ENCODE results near the gene TBL1Y.
"Not testable (repeated sequence)": the region's sequence is repeated elsewhere in the genome, so short reads cannot be mapped to it uniquely, and the experiment has no call there.

Gene TBL1Y

DNA sequence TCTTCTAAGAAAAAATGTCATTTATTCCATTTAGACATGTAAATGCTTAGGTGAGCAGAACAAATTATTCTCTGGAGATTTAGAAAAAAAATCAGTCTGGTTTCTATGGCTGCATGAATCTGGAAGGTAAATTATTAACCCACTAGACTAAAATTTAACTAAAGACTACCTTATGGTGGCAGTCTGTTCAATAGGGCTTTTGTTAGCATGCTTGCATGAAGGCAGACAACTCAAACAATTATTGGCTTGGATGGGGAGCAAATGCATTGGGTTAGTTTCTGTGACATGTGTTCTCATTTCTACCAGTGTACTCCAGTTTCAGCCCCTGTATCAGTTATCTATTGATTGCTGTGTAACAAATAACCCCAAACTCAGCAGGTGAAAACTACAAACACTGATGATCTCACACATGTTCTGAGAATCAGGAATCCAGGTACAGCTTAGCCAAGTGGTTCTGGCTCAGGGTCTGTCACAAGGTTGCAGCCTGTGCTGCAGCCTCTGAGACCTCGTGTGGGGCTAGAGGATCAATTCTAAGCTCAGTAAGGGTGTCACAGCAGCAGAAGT is 87.1 kb downstream of the TBL1Y start:
- no peaks in the 10 kb centered on the region for H3K4me1 ChIP-seq (ENCODE audit: insufficient read depth, low read length)
- H3K9me3 ChIP-seq (ENCODE audit: control insufficient read depth, insufficient read depth, low read length): no peaks in the 10 kb centered on the region
- H3K9ac ChIP-seq (ENCODE audit: low read depth, low read length): no peak overlapping the region
- no peaks in the 10 kb centered on the region for H3K36me3 ChIP-seq (ENCODE audit: insufficient read depth, low read length)

GRCh38 chrY:6999905-7000304 is 89.4 kb downstream of the TBL1Y start:
- Histone ChIP-seq H3K9ac (ENCODE audit: low read depth, low read length) (no peak overlapping the region), H3K4me1 (ENCODE audit: insufficient read depth, low read length) (no peaks in the 10 kb centered on the region), H3K36me3 (ENCODE audit: insufficient read depth, low read length) (no peaks in the 10 kb centered on the region), H3K9me3 (ENCODE audit: control insufficient read depth, insufficient read depth, low read length) (no peaks in the 10 kb centered on the region)

DNA sequence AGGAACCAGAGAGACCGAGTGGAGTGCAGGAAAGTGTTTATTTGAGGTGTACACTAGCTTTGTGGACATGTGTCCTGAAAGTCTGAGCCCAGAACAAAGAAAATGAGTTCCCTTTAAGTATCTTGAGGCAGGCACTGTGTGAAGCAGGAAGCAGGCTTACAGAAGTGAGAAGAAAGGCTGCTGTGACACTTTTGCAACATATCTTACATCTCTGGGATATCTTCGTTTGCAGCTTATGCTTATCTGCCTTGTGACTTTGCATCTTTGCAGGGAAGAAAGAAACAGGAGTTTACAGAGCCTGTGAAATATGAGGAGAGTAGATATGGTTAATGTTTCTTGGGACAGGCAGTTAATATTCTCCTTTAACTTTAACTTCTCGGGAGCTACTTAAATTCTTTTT is 92.1 kb downstream of the TBL1Y start:
- H3K9me3 ChIP-seq (ENCODE audit: control insufficient read depth, insufficient read depth, low read length): no peaks in the 10 kb centered on the region
- no peaks in the 10 kb centered on the region for H3K4me1 ChIP-seq (ENCODE audit: insufficient read depth, low read length)
- no peaks in the 10 kb centered on the region for H3K36me3 ChIP-seq (ENCODE audit: insufficient read depth, low read length)
- no peak overlapping the region for H3K9ac ChIP-seq (ENCODE audit: low read depth, low read length)

DNA sequence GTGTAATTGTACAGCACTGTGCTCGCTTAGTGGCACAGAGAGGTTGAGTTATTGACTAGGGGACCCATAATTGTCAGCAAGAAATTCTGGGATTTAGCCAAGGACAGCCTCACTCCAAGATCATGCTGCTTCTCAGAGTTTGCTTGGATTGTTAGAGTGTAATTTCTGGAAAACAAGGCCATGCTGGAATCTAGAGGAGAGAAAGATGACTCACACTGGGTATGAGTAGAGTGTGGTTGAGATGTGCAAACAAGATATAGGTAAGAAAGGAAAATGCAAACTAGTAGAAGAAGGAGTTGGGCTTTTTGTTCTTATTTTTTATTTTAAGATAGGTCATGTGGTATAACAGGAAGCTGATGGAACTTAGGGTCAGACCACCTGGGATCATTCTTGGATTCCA is 97.4 kb downstream of the TBL1Y start:
- no peaks in the 10 kb centered on the region for H3K9me3 ChIP-seq (ENCODE audit: control insufficient read depth, insufficient read depth, low read length)
- H3K4me1 ChIP-seq (ENCODE audit: insufficient read depth, low read length): no peaks in the 10 kb centered on the region
- H3K9ac ChIP-seq (ENCODE audit: low read depth, low read length): no peak overlapping the region
- H3K36me3 ChIP-seq (ENCODE audit: insufficient read depth, low read length): no peaks in the 10 kb centered on the region

DNA sequence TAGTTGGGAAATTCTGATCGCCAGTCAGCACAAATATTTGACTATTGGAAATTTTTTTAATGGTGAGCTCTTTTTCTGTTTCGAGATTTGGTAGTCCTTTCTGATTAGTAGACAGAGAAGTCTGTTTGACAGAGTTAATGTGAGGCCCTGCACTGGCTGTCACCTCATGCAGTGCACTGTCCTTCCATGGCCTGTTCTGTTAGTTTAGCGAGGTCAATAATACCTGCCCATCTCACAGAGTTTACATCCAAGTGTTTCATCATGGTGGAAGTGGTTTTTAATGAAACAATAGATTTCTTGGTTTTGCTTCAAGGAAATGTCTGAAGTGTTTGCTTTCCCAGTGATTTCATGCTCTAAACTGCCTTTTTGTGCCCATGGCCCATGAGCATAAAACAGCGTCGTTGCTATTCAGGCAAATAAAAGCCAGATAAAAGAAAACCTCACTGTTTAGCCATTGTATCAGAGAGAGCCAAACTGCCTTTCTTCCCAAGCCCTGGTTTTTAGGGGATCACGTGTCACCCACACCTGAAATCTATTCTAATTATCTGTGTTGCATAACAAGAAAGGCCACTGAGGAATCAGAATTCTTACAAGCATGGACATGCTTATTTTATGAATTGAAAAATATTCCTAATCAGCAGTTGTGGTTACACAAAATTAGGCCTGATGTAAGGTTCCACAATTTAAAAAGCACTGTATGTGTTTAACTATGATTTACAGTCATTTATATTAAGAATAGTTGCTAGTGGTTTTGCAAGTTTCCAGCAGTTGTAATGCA is 98.3 kb downstream of the TBL1Y start:
- Histone ChIP-seq H3K36me3 (ENCODE audit: insufficient read depth, low read length) (no peaks in the 10 kb centered on the region), H3K4me1 (ENCODE audit: insufficient read depth, low read length) (no peaks in the 10 kb centered on the region), H3K9ac (ENCODE audit: low read depth, low read length) (no peak overlapping the region), H3K9me3 (ENCODE audit: control insufficient read depth, insufficient read depth, low read length) (no peaks in the 10 kb centered on the region)

- H3K36me3 ChIP-seq (ENCODE audit: insufficient read depth, low read length): no peaks in the 10 kb centered on the region
- H3K9ac ChIP-seq (ENCODE audit: low read depth, low read length): no peak overlapping the region
- H3K9me3 ChIP-seq (ENCODE audit: control insufficient read depth, insufficient read depth, low read length): no peaks in the 10 kb centered on the region
- no peaks in the 10 kb centered on the region for H3K4me1 ChIP-seq (ENCODE audit: insufficient read depth, low read length)
Observed at GRCh38 chrY:7013051-7013450, 102.6 kb downstream of the TBL1Y start.

GRCh38 chrY:7016521-7016920 is 106.0 kb downstream of the TBL1Y start:
- H3K9ac ChIP-seq (ENCODE audit: low read depth, low read length): no peak overlapping the region
- H3K36me3 ChIP-seq (ENCODE audit: insufficient read depth, low read length): no peaks in the 10 kb centered on the region
- H3K9me3 ChIP-seq (ENCODE audit: control insufficient read depth, insufficient read depth, low read length): no peaks in the 10 kb centered on the region
- H3K4me1 ChIP-seq (ENCODE audit: insufficient read depth, low read length): no peaks in the 10 kb centered on the region

- Histone ChIP-seq H3K4me1 (ENCODE audit: insufficient read depth, low read length) (no peaks in the 10 kb centered on the region), H3K9me3 (ENCODE audit: control insufficient read depth, insufficient read depth, low read length) (no peaks in the 10 kb centered on the region), H3K9ac (ENCODE audit: low read depth, low read length) (no peak overlapping the region), H3K36me3 (ENCODE audit: insufficient read depth, low read length) (no peaks in the 10 kb centered on the region)
Observed at GRCh38 chrY:7017244-7018080, 107.0 kb downstream of the TBL1Y start.

DNA sequence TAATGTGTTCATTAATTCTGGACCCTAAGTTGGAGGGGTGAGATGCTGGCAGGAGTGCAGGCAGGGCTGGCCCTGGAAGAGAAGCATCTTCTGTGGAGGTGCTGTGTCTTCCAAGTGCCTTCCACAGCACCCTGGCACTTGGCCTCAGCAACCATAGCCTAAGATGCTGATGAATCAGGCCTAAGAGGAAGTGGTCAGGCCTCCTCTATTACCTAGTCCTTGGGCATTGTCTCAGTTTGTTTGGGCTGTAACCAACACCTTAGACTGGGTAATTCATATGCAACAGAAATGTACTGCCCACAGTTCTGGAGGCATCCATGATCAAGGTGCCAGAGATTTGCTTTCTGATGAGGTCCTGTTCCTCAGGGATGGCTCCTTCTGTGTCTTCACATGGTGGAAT is 128.5 kb downstream of the TBL1Y start:
- Histone ChIP-seq H3K36me3 (ENCODE audit: insufficient read depth, low read length) (no peaks in the 10 kb centered on the region), H3K4me1 (ENCODE audit: insufficient read depth, low read length) (no peaks in the 10 kb centered on the region), H3K9me3 (ENCODE audit: control insufficient read depth, insufficient read depth, low read length) (no peaks in the 10 kb centered on the region), H3K9ac (ENCODE audit: low read depth, low read length) (no peak overlapping the region)

- H3K9me3 ChIP-seq (ENCODE audit: control insufficient read depth, insufficient read depth, low read length): no peaks in the 10 kb centered on the region
- no peak overlapping the region for H3K9ac ChIP-seq (ENCODE audit: low read depth, low read length)
- no peaks in the 10 kb centered on the region for H3K4me1 ChIP-seq (ENCODE audit: insufficient read depth, low read length)
- no peaks in the 10 kb centered on the region for H3K36me3 ChIP-seq (ENCODE audit: insufficient read depth, low read length)
Observed at GRCh38 chrY:7040662-7041061, 130.2 kb downstream of the TBL1Y start.

- H3K4me1 ChIP-seq (ENCODE audit: insufficient read depth, low read length): no peaks in the 10 kb centered on the region
Observed at GRCh38 chrY:7041983-7042382, 131.5 kb downstream of the TBL1Y start.

DNA sequence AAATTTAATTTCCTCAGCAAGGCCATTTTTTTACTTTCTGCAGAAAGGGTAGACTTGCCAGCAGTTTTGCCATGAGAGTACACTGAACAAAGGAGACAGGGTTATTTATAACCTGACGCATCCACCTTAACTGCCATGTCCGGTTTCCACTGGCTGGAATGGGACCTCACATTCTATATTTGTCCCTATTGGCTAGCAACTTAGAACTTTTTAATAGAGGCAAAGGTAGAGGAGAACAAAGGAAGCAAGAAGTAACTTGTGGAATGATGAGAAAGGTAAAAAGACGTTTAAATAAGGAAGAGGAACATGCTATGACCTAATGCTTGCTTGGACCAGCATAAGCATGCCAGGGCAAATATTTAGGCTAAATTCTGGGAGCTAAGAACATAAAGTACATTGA is 142.0 kb downstream of the TBL1Y start:
- H3K4me1 ChIP-seq (ENCODE audit: insufficient read depth, low read length); H3K36me3 ChIP-seq (ENCODE audit: insufficient read depth, low read length); H3K9ac ChIP-seq (ENCODE audit: low read depth, low read length); H3K9me3 ChIP-seq (ENCODE audit: control insufficient read depth, insufficient read depth, low read length): not testable (repeated sequence)

More at GRCh38 chrY:7041983-7042382, 131.5 kb downstream of the TBL1Y start:
- Histone ChIP-seq H3K9ac (ENCODE audit: low read depth, low read length) (no peak overlapping the region), H3K36me3 (ENCODE audit: insufficient read depth, low read length) (no peaks in the 10 kb centered on the region), H3K9me3 (ENCODE audit: control insufficient read depth, insufficient read depth, low read length) (no peaks in the 10 kb centered on the region)

DNA sequence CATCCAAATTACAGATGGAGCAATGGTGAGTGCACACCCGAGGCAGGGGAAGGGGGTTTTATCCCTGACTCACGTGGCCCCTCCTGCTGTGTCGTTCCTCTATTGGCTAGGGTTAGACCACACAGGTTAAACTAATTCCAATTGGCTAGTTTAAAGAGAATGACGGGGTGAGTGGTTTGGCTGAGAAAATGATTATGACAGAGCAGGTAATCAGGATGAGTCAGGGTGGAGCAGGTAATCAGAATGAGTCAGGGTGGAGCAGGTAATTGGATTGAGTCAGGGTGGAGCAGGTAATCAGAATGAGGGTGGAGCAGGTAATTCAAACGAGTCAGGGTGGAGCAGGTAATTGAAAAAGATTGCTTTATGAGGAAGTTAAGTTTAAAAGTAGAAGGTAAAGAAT is 146.4 kb downstream of the TBL1Y start:
- Histone ChIP-seq H3K9me3 (ENCODE audit: control insufficient read depth, insufficient read depth, low read length) (no peaks in the 10 kb centered on the region), H3K4me1 (ENCODE audit: insufficient read depth, low read length) (no peaks in the 10 kb centered on the region), H3K36me3 (ENCODE audit: insufficient read depth, low read length) (no peaks in the 10 kb centered on the region), H3K9ac (ENCODE audit: low read depth, low read length) (no peak overlapping the region)

- Histone ChIP-seq H3K36me3 (ENCODE audit: insufficient read depth, low read length) (no peaks in the 10 kb centered on the region), H3K4me1 (ENCODE audit: insufficient read depth, low read length) (no peaks in the 10 kb centered on the region), H3K9ac (ENCODE audit: low read depth, low read length) (no peak overlapping the region), H3K9me3 (ENCODE audit: control insufficient read depth, insufficient read depth, low read length) (no peaks in the 10 kb centered on the region)
Observed at GRCh38 chrY:7078725-7079124, 168.2 kb downstream of the TBL1Y start.

- H3K9me3 ChIP-seq (ENCODE audit: control insufficient read depth, insufficient read depth, low read length); H3K4me1 ChIP-seq (ENCODE audit: insufficient read depth, low read length); H3K9ac ChIP-seq (ENCODE audit: low read depth, low read length); H3K36me3 ChIP-seq (ENCODE audit: insufficient read depth, low read length): not testable (repeated sequence)
Observed at GRCh38 chrY:7080548-7080947, 170.1 kb downstream of the TBL1Y start.
